ENCODE results near the gene TCF4.
A peak's percentile ranks its signal among the peaks of the same experiment; 100 is the strongest.

Gene TCF4

GRCh38 chr18:55588111-55588869 lies at the start of gene TCF4:
Gene TCF4, minus strand, starts transcription at chr18:55588192. Its CDS starts 1,076 bp downstream, at chr18:55587116.
- DNase-seq (ENCODE audit: low read depth), result no peak

GRCh38 chr18:55637204-55637603 lies 49.2 kb upstream of the TCF4 start:
- DNase-seq (ENCODE audit: low read depth), result no peak

- no peak for DNase-seq (ENCODE audit: low read depth)
These were observed 47.4 kb upstream of the TCF4 start for GRCh38 chr18:55635439-55635838.

GRCh38 chr18:55634545-55634944 lies 46.6 kb upstream of the TCF4 start:
- DNase-seq (ENCODE audit: low read depth), result peak; percentile 72

- DNase-seq (ENCODE audit: low read depth), result no peak
These were observed 45.0 kb upstream of the TCF4 start for GRCh38 chr18:55633032-55633431.

- no peak for DNase-seq (ENCODE audit: low read depth)
These were observed 41.1 kb upstream of the TCF4 start for GRCh38 chr18:55629133-55629532.

GRCh38 chr18:55627007-55627406 lies 39.0 kb upstream of the TCF4 start:
- no peak for DNase-seq (ENCODE audit: low read depth)

- DNase-seq (ENCODE audit: low read depth), result no peak
These were observed 37.9 kb upstream of the TCF4 start for GRCh38 chr18:55625901-55626300.

DNA sequence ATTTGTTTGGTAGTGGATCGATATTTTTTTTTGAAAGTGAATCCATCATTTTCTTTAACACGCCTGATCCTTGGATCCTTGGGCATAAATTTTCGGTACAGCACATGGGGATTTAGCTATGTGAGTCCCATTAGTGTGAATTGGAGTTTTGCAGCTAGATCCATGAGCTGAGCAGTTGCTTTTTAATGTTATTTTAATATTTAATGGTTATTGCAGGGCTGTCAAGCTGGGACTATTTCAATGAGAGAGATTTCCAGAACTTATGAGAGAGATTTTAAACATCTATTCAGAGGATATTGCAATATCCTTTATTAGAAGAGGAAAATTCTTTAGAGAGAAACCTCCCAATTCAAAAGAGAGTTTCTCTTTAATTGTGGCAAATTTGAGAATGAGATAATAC lies 35.6 kb upstream of the TCF4 start:
- DNase-seq (ENCODE audit: low read depth), result no peak

DNA sequence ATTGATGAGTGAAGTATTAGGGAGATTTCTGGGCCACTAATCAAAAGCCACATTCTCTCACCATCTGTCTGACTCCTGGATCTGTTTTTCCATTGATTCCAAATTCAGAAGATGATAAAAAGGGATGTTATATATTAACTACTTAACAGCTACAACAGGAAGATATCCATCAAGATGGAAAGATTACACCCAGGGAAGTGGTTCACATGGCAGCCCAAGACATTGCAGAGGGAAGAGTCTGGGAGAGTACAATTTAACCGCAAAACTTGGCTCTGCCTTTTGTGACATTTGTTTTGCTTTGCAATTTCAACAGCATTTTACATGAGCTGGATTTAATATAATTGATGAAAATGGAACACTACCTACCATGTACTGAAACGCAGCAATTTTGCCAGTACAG lies 22.5 kb upstream of the TCF4 start:
- DNase-seq (ENCODE audit: low read depth), result no peak

GRCh38 chr18:55609160-55609825 lies 21.3 kb upstream of the TCF4 start:
- DNase-seq (ENCODE audit: low read depth), result no peak

DNA sequence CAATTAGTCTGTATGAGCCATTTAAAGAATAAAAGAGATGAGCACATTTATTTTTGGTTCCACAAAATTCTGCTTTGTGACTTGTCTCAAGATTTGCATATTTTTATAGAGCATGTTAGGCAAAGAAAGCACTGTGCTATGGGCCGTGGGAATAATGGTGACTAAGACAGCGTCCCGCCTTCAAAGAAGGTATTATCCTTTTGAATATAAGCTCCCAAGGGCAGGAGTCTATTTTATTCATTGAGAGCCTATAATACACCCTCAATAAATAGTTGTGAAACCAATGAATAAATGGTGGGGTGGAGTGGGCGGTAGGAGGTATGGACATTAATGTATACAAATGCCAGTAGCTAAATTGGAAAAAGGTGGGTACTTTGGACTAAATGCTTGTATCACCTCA lies 20.5 kb upstream of the TCF4 start:
- DNase-seq (ENCODE audit: low read depth), result no peak

GRCh38 chr18:55607773-55608172 lies 19.8 kb upstream of the TCF4 start:
- no peak for DNase-seq (ENCODE audit: low read depth)

- DNase-seq (ENCODE audit: low read depth), result no peak
These were observed 17.8 kb upstream of the TCF4 start for GRCh38 chr18:55605733-55606338.

DNA sequence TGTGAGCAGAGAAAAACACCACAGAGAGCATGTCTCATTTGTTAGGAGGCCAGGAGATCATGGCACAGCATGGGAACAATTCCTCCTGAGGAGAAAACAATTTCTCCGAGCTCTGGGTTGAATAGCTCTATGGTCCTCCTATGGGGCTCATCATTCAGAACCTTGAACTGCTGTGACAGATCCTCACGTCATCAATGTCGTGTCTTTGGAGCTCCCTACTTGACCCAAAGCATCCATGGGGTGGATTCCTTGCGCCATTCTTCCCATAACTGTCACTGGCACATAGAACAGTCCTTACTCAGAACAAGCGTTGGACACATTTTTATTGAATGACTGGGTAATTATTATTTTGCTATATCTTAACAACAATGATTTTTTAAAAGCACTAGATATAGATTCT lies 15.8 kb upstream of the TCF4 start:
- DNase-seq (ENCODE audit: low read depth), result no peak

DNA sequence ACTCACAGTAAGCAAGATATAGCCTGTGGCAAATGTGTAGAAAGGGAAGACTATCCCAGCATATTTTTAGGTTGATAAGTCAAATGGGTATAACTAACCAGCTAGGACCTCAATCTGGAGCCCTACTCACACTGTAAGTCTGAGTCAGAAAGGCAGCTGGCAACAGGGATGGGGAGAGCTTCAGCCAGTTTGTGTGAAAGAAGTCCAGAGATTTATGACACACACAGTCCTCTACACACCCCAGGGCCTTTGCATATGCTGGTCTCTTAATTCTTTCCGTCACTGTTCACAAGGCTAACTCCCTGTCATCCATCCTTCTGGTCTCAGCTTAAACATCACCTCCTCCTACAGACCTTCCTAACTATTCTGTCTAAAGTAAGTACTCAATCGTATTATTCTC lies 5.9 kb upstream of the TCF4 start:
- no peak for DNase-seq (ENCODE audit: low read depth)

- DNase-seq (ENCODE audit: low read depth), result no peak
These were observed 4.6 kb upstream of the TCF4 start for GRCh38 chr18:55592572-55592971.

DNA sequence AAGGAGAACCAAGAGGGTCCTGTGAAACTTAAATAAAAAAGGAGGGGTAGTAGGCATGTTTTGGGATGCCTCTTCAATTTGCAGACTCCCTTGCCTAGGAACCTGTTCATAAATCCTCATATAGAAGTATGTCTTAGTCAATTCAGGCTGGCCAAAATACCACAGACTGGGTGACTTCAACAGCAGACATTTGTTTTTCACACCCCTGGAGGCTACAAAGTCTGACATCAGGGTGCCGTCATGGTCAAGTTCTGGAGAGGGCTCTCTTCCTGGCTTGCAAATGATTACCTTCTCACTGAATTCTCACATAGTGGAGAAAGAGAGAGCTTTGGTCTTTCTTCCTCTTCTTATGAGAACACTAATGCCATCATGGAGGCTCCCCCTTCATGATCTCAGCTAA lies 4.1 kb upstream of the TCF4 start:
- no peak for DNase-seq (ENCODE audit: low read depth)

- DNase-seq (ENCODE audit: low read depth), result peak; percentile 72
These were observed 1.8 kb upstream of the TCF4 start for GRCh38 chr18:55589625-55590291.

DNA sequence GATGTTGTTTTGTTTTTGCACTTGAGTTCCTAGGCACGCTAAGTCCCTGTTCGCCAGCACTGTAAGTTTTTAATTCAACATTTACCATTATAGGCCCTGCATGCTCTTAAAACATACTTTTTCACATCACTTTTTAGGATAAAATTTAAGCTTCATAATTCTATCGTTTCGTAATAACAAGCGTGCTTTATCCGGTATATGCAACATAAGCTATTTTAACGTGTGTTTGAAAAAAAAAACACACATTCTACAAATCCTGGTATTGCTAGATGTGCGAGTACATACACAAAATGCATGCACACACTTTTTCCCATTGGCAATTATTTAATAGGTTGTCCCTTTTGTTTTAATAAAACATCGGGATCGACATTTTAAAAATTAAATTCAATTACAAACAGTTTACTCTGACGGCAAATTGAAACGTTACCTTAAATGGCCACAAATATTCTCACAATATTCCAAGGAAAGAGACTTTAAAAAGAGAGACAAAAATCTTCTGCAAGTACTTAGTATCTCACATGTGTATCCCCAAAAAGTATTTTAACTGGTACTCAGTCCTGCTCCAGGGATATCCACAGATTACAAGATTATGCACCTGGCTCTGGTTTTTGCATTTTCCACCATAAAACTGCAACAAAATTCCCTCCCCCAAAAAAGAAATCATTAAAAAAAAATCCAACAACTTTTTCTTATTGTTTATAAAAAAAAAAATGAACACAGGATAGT lies 1.0 kb upstream of the TCF4 start:
- no peak for DNase-seq (ENCODE audit: low read depth)

GRCh38 chr18:55587418-55588110 lies 428 bp downstream of the TCF4 start:
- no peak for DNase-seq (ENCODE audit: low read depth)

All from GM04503 (cell line).